SK-N-SH treated with all-trans-retinoic acid at 6 μM for 48 hours (cell line): Measurements from ENCODE around the gene SLC13A3.

Experiments used
- BACH2 ChIP-seq: fragments of 250-450 bp; sonication (Bioruptor Pico); IDR thresholded peaks from 2 replicates; pipeline ENCODE4 v1.9.0; 2021; ENCODE audit warnings: mild to moderate bottlenecking, borderline replicate concordance
- ISL1 ChIP-seq: fragments of 250-450 bp; sonication (Bioruptor Pico); IDR thresholded peaks from 2 replicates; pipeline ENCODE4 v2.1.2; 2022; ENCODE audit warnings: mild to moderate bottlenecking, moderate library complexity
- PATZ1 ChIP-seq: fragments of 250-450 bp; sonication (Bioruptor Pico); IDR thresholded peaks from 2 replicates; pipeline ENCODE4 v1.8.0; 2020; ENCODE audit warnings: mild to moderate bottlenecking, moderate library complexity, borderline replicate concordance

- TF ChIP-seq BACH2 (CRISPR knock-in tag) (no peak), PATZ1 (CRISPR knock-in tag) (no peak), ISL1 (CRISPR knock-in tag) (no peak)
These were observed 75.3 kb downstream of the SLC13A3 start for GRCh38 chr20:46575937-46576461.
